GM12864 (cell line): Measurements from ENCODE around the gene IKZF1.

Experiments
- DNase-seq: peaks from one replicate; pipeline ENCODE4 v3.0.0-alpha.2; 2011; ENCODE audit warnings: low read depth
- H3K4me3 ChIP-seq: 2 replicates; pipeline ENCODE4 v1.5.1; 2011; ENCODE audit warnings: mild to moderate bottlenecking, low read depth, low read length, control low read depth
- CTCF ChIP-seq: IDR thresholded peaks from 2 replicates; pipeline ENCODE4 v1.5.1; 2011; ENCODE audit warnings: low read depth, mild to moderate bottlenecking, moderate library complexity, low read length, control low read depth, inconsistent platforms; ENCODE audit errors: missing control alignments

IKZF1 gene

GRCh38 chr7:50330254-50330653 is 25.7 kb downstream of the IKZF1 start:
- H3K4me3 ChIP-seq = no peak overlapping the region
- no peak for TF ChIP-seq CTCF
- DNase-seq = no peak

- TF ChIP-seq CTCF = no peak
- no peak for DNase-seq
- no peak overlapping the region for H3K4me3 ChIP-seq
Measured at GRCh38 chr7:50330696-50331095, 26.2 kb downstream of the IKZF1 start.

GRCh38 chr7:50331564-50332208 is 27.2 kb downstream of the IKZF1 start:
- TF ChIP-seq CTCF = no peak
- no peak for DNase-seq
- H3K4me3 ChIP-seq = peak overlapping the region; percentile 4; the same call in 1 of the 2 replicates

- TF ChIP-seq CTCF = no peak
- DNase-seq = no peak
- peak overlapping the region; percentile 9; the same call in 1 of the 2 replicates for H3K4me3 ChIP-seq
Measured at GRCh38 chr7:50332241-50333165, 28.0 kb downstream of the IKZF1 start.

GRCh38 chr7:50333221-50333651 is 28.7 kb downstream of the IKZF1 start:
- TF ChIP-seq CTCF = no peak
- peak overlapping the region; percentile 9; the same call in 1 of the 2 replicates for H3K4me3 ChIP-seq
- DNase-seq = no peak

GRCh38 chr7:50334341-50334994 is 30.0 kb downstream of the IKZF1 start:
- H3K4me3 ChIP-seq = no peak overlapping the region
- TF ChIP-seq CTCF = no peak
- no peak for DNase-seq
